GM12878 (cell line): ENCODE data around the gene PLRG1. TPM values are rescaled to one million over a fixed set of nuclear protein-coding genes. Genes with fewer than 3 reads are reported as not detected.

Experiments used
- ATAC-seq: fragments of 200-7000 bp; cut with Tn5 transposase; 3 replicates; pipeline ENCODE4 v1.9.1; 2020; ENCODE audit warnings: mild to moderate bottlenecking, moderate library complexity
- BruUV-seq: library from RNA; stranded (reverse); fragments of 400-500 nt; replicated peaks from 2 replicates; lab custom pipeline; 2021; lab: Mats Ljungman, UMichigan
- CTCF ChIA-PET: fragments of 300-600 bp; sonication (Branson Sonifier 250); formaldehyde crosslinking; extraction: SDS; loops from one replicate; lab custom pipeline; 2021; ENCODE audit warnings: inconsistent platforms; lab: Yijun Ruan, JAX
- POLR2A ChIA-PET: fragments of 350-600 bp; formaldehyde crosslinking; extraction: SDS; loops from one replicate; lab custom pipeline; 2021; ENCODE audit warnings: inconsistent platforms; lab: Charles Lee
- RAD21 ChIA-PET: fragments of 300-600 bp; sonication (Branson Sonifier 250); formaldehyde crosslinking; loops from one replicate; lab custom pipeline; 2023; ENCODE audit warnings: antibody characterized with exemption; ENCODE audit not compliant: unreplicated experiment; lab: Charles Lee
- SMC1A ChIA-PET: fragments of 300-600 bp; sonication (Branson Sonifier 250); formaldehyde crosslinking; loops from one replicate; lab custom pipeline; 2023; ENCODE audit not compliant: unreplicated experiment, uncharacterized antibody; lab: Charles Lee
- DNase-seq: peaks from one replicate; pipeline ENCODE4 v3.0.0-alpha.2; 2011; ENCODE audit warnings: low read depth, low spot score
- FAIRE-seq: peaks from 3 replicates; lab custom pipeline; 2011; peaks lifted over from hg19 to GRCh38; lab: Jason Lieb, UNC
- H2AFZ ChIP-seq: 2 replicates; pipeline ENCODE4 v1.6.0; 2011; ENCODE audit warnings: low read depth, low read length, control low read depth; ENCODE audit not compliant: control insufficient read depth
- H3K27ac ChIP-seq: 2 replicates; pipeline ENCODE4 v1.5.1; 2011; ENCODE audit warnings: control low read depth; ENCODE audit not compliant: control insufficient read depth, insufficient read depth
- H3K27me3 ChIP-seq, 2 experiments: replicated peaks in 1 of 2; 2 replicates each; pipeline versions ENCODE4 v1.6.0 to v1.6.1; 2011; ENCODE audit warnings: low read length in 1 of 2; ENCODE audit not compliant: control insufficient read depth in 2 of 2, insufficient read depth in 2 of 2
- H3K36me3 ChIP-seq, 2 experiments: 2 replicates each; pipeline ENCODE4 v1.5.1; 2011; ENCODE audit warnings: low read length in 1 of 2; ENCODE audit not compliant: control insufficient read depth in 2 of 2, insufficient read depth in 2 of 2
- H3K4me1 ChIP-seq: 2 replicates; pipeline ENCODE4 v1.6.1; 2011; ENCODE audit warnings: mild to moderate bottlenecking, low read length, moderate library complexity, mixed read lengths; ENCODE audit not compliant: control insufficient read depth, insufficient read depth
- H3K4me2 ChIP-seq: 2 replicates; pipeline ENCODE4 v1.6.0; 2011; ENCODE audit warnings: control low read depth; ENCODE audit not compliant: control insufficient read depth, insufficient read depth
- H3K4me3 ChIP-seq: fragments of 200-600 bp; sonication (generic); 2 replicates; pipeline ENCODE4 v1.5.1; 2016
- H3K79me2 ChIP-seq: 2 replicates; pipeline ENCODE4 v1.6.0; 2011; ENCODE audit warnings: low read length; ENCODE audit not compliant: control insufficient read depth, insufficient read depth
- H3K9ac ChIP-seq: 2 replicates; pipeline ENCODE4 v1.8.0; 2011; ENCODE audit warnings: low read length, control low read depth, mixed read lengths; ENCODE audit not compliant: control insufficient read depth, insufficient read depth
- H3K9me3 ChIP-seq: replicated peaks from 3 replicates; pipeline ENCODE4 v1.5.1; 2011; ENCODE audit warnings: mild to moderate bottlenecking, low read length; ENCODE audit not compliant: control insufficient read depth, insufficient read depth
- H4K20me1 ChIP-seq: 2 replicates; pipeline ENCODE4 v1.6.0; 2011; ENCODE audit not compliant: control insufficient read depth, insufficient read depth
- BCL11A ChIP-seq: IDR thresholded peaks from 2 replicates; pipeline ENCODE4 v1.6.1; 2011; ENCODE audit warnings: low read depth, low read length
- CREB1 ChIP-seq: IDR thresholded peaks from 2 replicates; pipeline ENCODE4 v1.6.1; 2012; ENCODE audit warnings: low read depth, mild to moderate bottlenecking, inconsistent platforms
- ELK1 ChIP-seq: IDR thresholded peaks from 2 replicates; pipeline ENCODE4 v1.6.1; 2012; ENCODE audit warnings: low read depth, low read length, improper control_type of control experiment
- HDAC6 ChIP-seq: fragments of 200-600 bp; sonication (generic); IDR thresholded peaks from one replicate; pipeline ENCODE4 v1.8.0; 2017; ENCODE audit warnings: antibody characterized with exemption; ENCODE audit not compliant: unreplicated experiment
- KDM1A ChIP-seq: fragments of 200-600 bp; sonication (generic); IDR thresholded peaks from 2 replicates; pipeline ENCODE4 v1.6.1; 2016; ENCODE audit warnings: borderline replicate concordance
- NFYB ChIP-seq: IDR thresholded peaks from 2 replicates; pipeline ENCODE4 v1.6.1; 2011; ENCODE audit warnings: low read depth, mild to moderate bottlenecking, low read length, improper control_type of control experiment, moderate library complexity; ENCODE audit not compliant: insufficient read depth
- NR2F1 ChIP-seq: fragments of 450-650 bp; conservative IDR thresholded peaks from 2 replicates; pipeline ENCODE4 v1.6.1; 2017; ENCODE audit warnings: mild to moderate bottlenecking
- TBL1XR1 ChIP-seq: IDR thresholded peaks from 2 replicates; pipeline ENCODE4 v1.6.1; 2012; ENCODE audit warnings: low read depth, low read length, improper control_type of control experiment
- TCF12 ChIP-seq: IDR thresholded peaks from 2 replicates; pipeline ENCODE4 v1.6.1; 2011; ENCODE audit warnings: low read depth, mild to moderate bottlenecking, low read length
- ZSCAN29 ChIP-seq: fragments of 450-650 bp; IDR thresholded peaks from 2 replicates; pipeline ENCODE4 v1.6.1; 2017; ENCODE audit warnings: mild to moderate bottlenecking, moderate library complexity
- WGBS: methylation state at CpG from one replicate; pipeline ENCODE4 v1.1.6; 2016; ENCODE audit warnings: low lambda C conversion rate; ENCODE audit not compliant: insufficient replicate concordance, insufficient coverage; ENCODE audit errors: missing lambda C conversion rate; 5-methylcytosine and 5-hydroxymethylcytosine counted together
- in situ Hi-C: fragments of 300-500 bp; cut with MboI; formaldehyde crosslinking; loops from 9 replicates; pipeline ENCODE4 v1.14.3; 2018; ENCODE audit warnings: mixed read lengths
- intact Hi-C: fragments of 100-400 bp; cut with micrococcal nuclease; formaldehyde crosslinking; loops from one replicate; pipeline ENCODE4 v1.14.2; 2022; ENCODE audit not compliant: unreplicated experiment
- polyA plus RNA-seq, 11 experiments: library from polyadenylated mRNA; depleted of rRNA in 4 of 11; unstranded in 6 of 11; stranded (reverse) in 5 of 11; fragments of >200 nt; fragmentation: Nextera tagmentation in 4 of 11; fragmentation: Illumina TruSeq in 1 of 11; extraction: Ambion mirVana in 4 of 11; extraction: Trizol in 1 of 11; gene quantifications; 1 replicate in 1 of 11; 2 replicates in 10 of 11; pipeline versions ENCODE4 v1.2.1 to v1.2.3, GENCODE V29; 2011 to 2016; ENCODE audit warnings: inconsistent platforms in 2 of 11, missing spikeins in 2 of 11, low read depth in 1 of 11
- total RNA-seq, 4 experiments: library from RNA; depleted of rRNA in 3 of 4; stranded (reverse); fragments of >200 nt in 3 of 4; fragmentation: Illumina TruSeq in 1 of 4; extraction: Trizol in 1 of 4; gene quantifications; 2 replicates each; pipeline versions ENCODE4 v1.2.1 to v1.2.3, GENCODE V29; 2013 to 2021
- TF ChIP-seq, protein P1 (sequence below): fragments of 150-350 bp; IDR thresholded peaks from 2 replicates; pipeline ENCODE4 v1.6.1; 2016; ENCODE audit warnings: low read depth, low read length

Gene PLRG1
- total and polyA plus RNA-seq, 10 of the 15 experiments (the other 5 are each of a cell fraction or from before 2014, with no cell fraction given) = 54.7 to 182 (median 111) TPM

GRCh38 chr4:154534296-154534695 is 15.9 kb downstream of the PLRG1 start:
- intact Hi-C loops = no loop called here
- FAIRE-seq (no peak), ATAC-seq (no peak), DNase-seq (no peak)
- CTCF ChIA-PET = interaction anchor here (0.9 kb wide), 1 partner anchor 28 kb away, joined by 4 read pairs; no protein-coding TSS in a partner anchor
- no peak for TF ChIP-seq BCL11A
- no peak for TF ChIP-seq NFYB
- no peak for TF ChIP-seq ZSCAN29
- TF ChIP-seq NR2F1 = no peak
- TF ChIP-seq HDAC6 = no peak
- TF ChIP-seq CREB1 = no peak
- no peak for TF ChIP-seq ELK1
- TF ChIP-seq, protein P1, sequence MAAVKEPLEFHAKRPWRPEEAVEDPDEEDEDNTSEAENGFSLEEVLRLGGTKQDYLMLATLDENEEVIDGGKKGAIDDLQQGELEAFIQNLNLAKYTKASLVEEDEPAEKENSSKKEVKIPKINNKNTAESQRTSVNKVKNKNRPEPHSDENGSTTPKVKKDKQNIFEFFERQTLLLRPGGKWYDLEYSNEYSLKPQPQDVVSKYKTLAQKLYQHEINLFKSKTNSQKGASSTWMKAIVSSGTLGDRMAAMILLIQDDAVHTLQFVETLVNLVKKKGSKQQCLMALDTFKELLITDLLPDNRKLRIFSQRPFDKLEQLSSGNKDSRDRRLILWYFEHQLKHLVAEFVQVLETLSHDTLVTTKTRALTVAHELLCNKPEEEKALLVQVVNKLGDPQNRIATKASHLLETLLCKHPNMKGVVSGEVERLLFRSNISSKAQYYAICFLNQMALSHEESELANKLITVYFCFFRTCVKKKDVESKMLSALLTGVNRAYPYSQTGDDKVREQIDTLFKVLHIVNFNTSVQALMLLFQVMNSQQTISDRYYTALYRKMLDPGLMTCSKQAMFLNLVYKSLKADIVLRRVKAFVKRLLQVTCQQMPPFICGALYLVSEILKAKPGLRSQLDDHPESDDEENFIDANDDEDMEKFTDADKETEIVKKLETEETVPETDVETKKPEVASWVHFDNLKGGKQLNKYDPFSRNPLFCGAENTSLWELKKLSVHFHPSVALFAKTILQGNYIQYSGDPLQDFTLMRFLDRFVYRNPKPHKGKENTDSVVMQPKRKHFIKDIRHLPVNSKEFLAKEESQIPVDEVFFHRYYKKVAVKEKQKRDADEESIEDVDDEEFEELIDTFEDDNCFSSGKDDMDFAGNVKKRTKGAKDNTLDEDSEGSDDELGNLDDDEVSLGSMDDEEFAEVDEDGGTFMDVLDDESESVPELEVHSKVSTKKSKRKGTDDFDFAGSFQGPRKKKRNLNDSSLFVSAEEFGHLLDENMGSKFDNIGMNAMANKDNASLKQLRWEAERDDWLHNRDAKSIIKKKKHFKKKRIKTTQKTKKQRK = no peak
- no peak for TF ChIP-seq KDM1A
- TF ChIP-seq TCF12 = no peak
- no peak for TF ChIP-seq TBL1XR1
- Histone ChIP-seq H3K4me3 (no peak overlapping the region), H3K79me2 (no peaks in the 10 kb centered on the region), H3K36me3 (peaks cover 0 to 5% of the 10 kb centered on the region in 2 experiments; a peak in 3 of 4 replicates), H2AFZ (no peak overlapping the region), H4K20me1 (no peaks in the 10 kb centered on the region), H3K27me3 (no peaks in the 10 kb centered on the region), H3K27ac (no peak overlapping the region), H3K9ac (no peak overlapping the region), H3K4me1 (no peaks in the 10 kb centered on the region), H3K4me2 (no peak overlapping the region), H3K9me3 (no peaks in the 10 kb centered on the region)
- SMC1A ChIA-PET = interaction anchor here (0.6 to 2.3 kb wide), 2 partner anchors 15 kb away, joined by 3 to 9 read pairs; no protein-coding TSS in a partner anchor
- POLR2A ChIA-PET = no interaction called here
- BruUV-seq = no TSS peak
- in situ Hi-C loops = no loop called here
- WGBS = 100% methylated on average over 1 of the region's 1 CpG
- RAD21 ChIA-PET = no interaction called here
